HG03060 (cell line): ENCODE measurements around the gene OR2Y1.
"Not testable (repeated sequence)": the region's sequence is repeated elsewhere in the genome, so short reads cannot be mapped to it uniquely, and the experiment has no call there.

Experiments
- ATAC-seq: cut with Tn5 transposase; IDR thresholded peaks from one replicate; pipeline ENCODE4 v1.9.1; 2021; ENCODE audit warnings: low read depth, moderate number of reproducible peaks; ENCODE audit not compliant: unreplicated experiment

The OR2Y1 gene

DNA sequence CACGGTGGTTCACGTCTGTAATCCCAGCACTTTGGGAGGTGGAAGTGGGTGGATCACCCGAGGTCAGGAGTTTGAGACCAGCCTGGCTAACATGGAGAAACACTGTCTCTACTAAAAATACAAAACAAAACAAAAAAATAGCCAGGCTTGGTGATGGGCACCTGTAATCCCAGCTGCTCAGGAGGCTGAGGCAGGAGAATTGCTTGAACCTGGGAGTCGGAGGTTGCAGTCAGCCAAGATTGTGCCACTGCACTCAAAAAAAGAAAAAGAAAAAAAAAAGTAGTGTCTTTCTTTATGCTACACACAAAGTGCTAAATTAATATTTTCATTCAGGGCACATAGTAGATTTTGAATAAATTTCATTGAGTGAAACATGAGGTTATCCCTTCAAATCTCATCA lies 1.1 kb upstream of the OR2Y1 start:
- not testable (repeated sequence) for ATAC-seq

DNA sequence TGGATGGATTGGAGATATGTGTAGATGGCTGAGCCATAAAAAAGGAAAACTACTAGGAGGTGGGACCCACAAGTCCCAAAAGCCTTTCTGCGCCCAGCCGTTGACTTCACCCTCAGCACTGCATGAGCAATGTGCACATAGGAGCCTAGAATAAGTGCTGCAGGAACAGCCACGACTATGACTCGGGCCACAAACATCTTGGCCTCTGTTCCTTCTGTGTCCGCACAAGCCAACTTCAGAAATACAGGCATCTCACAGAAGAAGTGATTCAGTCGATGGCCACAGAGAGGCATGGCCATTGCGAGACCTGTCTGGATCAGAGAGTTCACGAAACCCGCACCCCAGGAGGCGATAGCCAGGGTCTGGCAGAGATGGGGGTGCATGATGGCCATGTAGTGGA lies 587 bp downstream of the OR2Y1 start:
- no peak for ATAC-seq

DNA sequence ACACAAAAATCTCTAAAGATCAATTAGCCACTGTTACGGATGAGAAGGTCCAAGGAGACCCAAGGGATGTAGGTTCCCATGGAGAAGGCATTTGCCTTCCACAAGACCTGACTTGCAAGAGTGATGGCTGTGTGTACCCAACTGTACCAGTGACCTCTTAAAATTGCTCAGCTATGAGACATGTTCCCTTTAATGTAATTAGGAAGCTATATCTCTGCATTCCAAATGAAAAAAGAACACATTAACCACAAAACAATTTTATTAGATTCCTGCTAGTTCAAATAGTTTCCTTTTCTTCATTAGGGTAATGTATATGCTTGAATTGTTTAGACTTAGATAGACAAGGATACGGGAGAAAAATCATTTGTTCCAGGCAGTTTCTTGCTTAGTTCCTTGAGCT lies 3.3 kb downstream of the OR2Y1 start:
- ATAC-seq = no peak

DNA sequence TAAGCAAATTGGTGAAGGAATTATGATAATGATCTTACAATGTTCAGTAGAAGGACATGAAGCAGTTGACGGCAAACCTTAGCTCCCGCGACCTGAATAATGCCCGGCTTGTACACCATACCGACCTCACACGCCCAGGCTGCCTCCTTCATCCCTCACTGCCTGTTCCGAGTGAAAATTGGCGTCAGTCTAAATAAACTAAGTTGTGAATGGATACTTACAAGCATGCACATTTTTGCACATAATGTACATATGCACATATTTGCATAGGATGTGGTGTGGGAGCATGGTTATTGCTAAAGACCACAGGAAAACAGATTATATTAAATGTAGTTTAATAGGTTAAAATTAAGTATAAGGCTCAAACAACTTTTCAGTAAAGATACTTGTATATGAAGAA lies 14.9 kb downstream of the OR2Y1 start:
- no peak for ATAC-seq

DNA sequence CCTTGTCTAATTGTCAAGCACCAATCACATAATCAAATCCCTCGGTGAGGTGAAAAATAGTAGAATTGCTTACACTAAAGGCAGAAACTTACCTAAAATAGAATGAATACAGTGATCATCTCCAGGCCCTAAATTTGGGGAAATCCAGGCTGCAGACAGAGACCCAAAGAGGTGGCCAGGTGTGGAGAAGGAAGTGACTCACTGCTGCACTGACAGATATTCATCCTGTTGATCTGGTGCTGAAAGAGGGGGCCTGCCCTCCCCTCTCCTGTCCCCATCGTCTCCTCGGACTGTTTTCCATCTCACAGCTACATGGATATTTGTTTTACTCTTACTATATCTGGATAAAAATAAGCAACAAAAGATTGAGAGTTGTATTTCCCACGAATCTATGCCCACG lies 15.9 kb downstream of the OR2Y1 start:
- no peak for ATAC-seq

DNA sequence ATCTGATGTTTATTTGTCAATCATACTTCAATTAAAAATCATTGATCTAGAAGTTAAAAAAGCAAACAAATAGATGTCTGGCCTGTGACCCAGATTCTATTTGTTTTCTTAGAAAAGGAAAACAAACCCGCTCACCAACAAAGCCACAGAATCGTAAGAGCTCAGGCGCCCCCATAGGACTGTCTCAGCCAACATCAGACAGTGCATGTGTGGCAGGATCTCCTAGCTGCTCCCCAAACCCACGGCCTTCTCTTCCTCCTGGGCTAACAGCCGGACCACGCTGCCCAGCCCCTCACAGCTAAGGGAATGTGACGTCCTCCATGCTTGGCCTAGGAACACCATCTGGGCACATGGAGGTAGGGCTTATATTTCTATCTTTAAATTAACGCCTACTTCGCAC lies 19.4 kb downstream of the OR2Y1 start:
- ATAC-seq = no peak

DNA sequence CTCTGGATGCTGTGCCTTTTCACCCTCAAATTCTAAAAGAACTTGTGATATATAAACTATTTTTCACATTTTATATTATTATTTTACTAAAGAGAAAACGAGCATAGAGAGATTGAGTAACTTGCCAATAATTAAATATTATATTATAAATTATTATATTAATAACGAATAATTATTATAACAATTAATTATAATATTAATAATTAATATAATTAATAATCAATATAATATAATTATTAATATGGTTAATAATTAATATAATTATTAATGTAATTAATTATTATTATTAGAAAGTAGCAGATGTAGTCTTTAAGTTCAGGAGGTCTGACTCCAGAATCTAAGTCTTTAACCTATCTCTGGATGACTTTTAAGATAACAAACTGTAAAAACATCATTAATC lies 20.1 kb downstream of the OR2Y1 start:
- no peak for ATAC-seq

DNA sequence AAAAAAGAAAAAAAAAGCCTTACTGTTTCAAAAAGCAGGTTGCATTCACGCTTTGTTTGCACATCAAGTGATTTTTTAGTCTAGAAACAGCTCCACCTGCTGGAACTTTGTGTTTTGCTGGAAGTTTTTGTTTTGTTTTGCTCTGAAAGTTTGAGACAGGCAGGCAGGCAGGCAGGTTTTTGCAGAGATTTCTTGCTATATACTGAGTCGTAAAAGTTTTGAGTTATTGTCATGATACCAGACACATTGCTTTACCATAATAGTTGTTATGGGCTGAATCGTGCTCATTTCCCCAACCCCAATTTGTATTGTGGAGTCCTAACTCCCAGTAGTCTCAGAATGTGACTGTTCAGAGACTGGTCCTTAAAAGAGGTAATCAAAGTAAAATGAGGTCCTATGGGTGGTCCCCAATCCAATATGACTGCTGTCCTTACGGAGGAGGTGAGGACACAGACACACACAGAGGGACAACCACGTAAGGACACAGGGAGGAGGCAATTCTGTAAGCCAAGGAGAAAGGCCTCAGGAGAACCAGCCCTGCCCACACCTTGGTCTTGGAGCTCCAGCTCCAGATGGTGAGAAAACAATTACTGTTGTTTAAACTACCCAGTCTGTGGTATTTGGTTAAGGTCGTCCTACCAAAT lies 20.9 kb downstream of the OR2Y1 start:
- no peak for ATAC-seq

DNA sequence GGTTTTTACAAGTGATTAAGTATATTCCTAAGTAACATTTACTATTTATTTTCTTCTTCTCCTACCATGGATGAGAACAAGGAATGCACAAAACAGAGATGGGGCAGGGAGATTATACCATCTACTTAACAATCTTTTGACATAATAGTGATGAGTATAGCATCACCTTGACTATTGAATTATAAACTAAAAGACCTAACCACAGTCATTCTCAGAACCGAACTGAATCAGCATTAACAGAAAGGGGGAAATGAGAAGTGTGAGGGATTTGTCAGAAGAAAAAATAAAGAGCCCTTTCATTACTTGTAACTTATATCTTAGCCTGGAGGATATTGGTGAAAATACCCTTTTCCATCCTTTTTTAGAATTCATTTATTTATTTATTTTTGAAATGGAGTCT lies 21.9 kb downstream of the OR2Y1 start:
- no peak for ATAC-seq

DNA sequence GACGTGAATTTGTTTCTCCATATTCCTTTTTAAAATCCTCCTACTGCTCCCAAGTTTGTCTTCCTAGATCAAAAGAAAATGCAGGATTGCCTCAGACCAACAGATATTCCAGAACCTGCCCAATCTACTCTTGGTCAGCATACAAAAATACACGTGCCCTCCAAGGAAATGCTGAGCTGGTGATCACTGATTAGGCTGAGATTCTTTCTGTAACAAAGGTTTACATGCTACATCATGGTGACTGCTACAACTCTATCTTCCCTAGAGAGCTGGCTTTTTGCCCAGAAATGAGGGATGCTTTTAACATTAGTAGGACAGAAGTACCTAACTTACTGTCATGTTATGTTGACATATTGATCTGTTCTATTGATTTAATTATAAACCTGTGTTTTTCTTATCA lies 35.5 kb downstream of the OR2Y1 start:
- no peak for ATAC-seq

DNA sequence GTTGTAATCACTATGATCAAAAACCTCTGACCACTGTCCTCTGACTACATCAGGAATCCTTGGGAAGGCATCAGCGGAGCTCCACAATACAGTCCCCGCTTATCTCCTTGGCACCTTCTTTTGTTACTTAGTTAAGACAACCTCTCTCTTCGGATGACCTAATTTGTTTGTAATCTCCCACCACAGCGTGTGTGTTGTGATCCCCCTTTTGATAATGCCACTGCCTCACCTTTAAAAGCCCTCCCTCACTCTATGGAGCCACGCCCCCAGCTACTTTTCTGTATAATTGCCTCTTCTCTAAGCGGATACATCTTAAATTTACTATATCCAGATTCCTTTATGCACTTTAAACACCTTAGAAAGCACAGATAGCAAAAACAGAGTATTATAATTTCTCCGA lies 35.9 kb downstream of the OR2Y1 start:
- ATAC-seq = no peak

DNA sequence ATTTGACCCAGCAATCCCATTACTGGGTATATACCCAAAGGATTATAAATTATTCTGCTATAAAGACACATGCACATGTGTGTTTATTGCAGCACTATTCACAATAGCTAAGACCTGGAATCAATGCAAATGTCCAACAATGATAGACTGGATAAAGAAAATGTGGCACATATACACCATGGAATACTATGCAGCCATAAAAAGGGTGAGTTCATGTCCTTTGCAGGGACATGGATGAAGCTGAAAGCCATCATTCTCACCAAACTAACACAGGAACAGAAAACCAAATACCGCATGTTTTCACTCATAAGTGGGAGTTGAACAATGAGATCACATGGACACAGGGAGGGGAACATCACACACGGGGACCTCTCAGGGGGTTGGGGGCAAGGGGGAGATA lies 36.5 kb downstream of the OR2Y1 start:
- not testable (repeated sequence) for ATAC-seq

DNA sequence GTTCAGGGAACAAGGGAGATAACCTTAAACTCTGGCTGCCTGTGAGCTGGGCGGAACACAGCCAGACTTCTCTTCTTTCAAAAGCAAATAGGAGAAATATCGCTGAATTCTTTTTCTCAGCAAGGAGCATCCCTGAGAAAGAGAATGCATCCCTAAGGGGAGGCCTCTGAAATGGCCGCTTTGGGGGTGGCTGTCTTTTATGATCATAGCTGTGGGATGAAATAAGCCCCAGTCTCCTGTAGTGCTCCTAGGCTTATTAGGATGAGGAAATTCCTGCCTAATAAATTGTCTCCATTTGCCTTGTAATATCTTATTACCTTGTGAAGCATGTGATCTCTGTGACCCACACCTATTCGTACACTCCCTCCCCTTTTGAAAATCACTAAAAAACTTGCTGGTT lies 39.4 kb downstream of the OR2Y1 start:
- not testable (repeated sequence) for ATAC-seq

DNA sequence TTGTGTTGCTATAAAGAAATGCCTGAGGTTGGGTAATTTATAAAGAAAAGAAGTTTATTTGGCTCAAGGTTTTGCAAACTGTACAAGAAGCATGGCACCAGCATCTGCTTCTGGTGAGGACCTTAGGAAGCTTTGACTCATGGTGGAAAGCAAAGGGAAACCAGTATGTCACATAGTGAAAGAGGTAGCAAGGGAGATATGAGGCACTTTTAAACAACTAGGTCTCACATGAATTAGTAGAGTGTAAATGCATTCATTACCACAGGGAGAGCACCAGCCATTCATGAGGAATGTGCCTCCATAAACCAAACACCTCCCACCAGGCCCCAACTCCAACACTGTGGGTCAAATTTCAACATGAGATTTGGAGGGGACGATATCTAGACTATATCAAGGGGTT lies 40.8 kb downstream of the OR2Y1 start:
- no peak for ATAC-seq

DNA sequence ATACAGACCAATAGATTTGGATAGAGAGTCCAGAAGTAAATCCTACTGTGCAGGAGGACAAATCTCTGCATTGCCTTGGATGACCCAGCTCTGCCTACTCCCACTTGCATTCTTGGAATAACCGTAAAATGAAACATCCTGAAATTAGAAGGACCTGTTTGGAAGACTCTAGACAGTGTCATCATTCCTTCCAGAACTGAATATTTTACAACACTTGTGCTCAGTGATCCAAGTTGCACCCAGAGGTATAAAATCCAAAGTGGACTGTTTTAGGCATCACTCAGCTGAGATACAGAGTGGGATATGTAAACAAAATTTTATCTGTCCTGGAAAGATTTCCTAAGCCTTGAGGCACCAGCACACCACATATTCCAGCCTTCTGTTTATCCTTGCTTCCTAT lies 43.7 kb downstream of the OR2Y1 start:
- ATAC-seq = no peak

DNA sequence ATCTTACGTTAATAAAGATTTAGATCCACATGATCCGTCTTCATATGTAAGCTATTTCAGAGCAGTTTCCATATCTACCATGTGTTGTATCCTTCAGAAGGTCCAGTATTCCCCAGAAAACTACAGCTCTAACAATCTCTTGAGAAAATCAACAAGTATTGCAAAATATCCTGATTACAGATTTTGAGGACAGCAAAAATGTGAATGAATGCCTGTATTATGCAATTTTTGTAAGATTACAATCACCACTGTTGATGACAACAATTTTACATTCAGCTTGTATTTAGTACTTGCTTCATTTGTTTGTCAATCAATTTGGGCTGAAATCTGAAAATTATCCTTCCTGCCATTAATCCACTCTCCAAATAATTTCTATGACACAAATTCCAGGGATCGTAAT lies 47.4 kb downstream of the OR2Y1 start:
- no peak for ATAC-seq

DNA sequence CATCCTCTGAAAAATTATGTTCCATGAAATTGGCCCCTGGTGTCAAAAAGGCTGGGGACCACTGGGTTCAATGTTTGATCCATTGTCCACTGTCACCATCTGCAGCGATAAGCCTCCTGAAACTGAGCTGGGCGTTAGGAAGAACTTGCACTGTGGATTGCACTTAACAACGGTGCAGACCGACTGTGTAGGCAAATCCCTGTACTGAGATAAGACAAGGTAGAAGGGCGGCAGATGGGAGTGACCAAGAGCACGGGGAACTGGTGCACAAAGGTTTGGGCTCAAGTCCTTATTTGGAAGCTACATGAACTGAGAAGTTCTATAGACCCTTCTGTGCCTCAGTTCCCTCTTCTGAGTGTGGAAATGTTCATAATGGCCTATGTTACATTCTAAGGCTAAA lies 48.8 kb downstream of the OR2Y1 start:
- ATAC-seq = no peak

DNA sequence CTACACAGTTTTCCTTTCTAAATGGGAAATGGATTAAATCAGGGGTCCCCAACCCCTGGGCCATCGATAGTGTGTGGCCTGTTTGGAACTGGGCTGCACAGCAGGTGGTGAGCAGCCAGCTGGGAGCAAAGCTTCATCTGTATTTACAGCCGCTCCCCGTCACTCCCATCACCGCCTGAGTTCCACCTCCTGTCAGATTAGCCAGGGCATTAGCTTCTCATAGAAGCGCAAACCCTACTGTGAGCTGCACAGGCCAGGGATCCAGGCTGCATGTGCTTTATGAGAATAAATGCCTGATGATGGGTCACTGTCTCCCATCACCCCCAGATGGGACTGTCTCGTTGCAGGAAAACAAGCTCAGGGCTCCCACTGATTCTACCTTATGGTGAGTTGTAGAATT lies 49.3 kb downstream of the OR2Y1 start:
- no peak for ATAC-seq

DNA sequence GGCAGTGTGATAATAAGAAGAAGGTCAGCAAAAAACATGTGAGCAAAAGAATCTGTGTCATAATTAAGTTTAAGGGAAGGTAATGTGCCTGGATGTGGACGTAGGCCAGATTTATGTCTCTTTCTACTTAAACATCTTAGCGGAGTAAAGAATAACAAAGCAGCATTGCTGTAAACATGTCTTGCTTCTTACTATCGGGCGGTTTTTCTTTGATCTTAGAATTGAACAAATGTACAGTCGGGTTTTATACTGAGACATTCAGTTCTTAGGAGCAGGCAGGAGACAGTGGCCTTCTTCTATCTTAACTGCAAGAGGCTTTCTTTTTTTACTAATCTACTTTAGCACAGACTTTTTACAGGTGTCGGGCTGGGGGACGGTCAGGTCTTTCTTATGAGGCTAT lies 50.1 kb downstream of the OR2Y1 start:
- no peak for ATAC-seq
